H1 (cell line): Measurements from ENCODE around the gene CETN2. TPM values are rescaled to one million over a fixed set of nuclear protein-coding genes. Genes with fewer than 3 reads are reported as not detected.

ENCODE experiments used
- CTCF ChIA-PET: fragments of 300-600 bp; sonication (Branson Sonifier 250); formaldehyde crosslinking; loops from one replicate; lab custom pipeline; 2021; ENCODE audit not compliant: partially characterized antibody; lab: Charles Lee
- POLR2A ChIA-PET: fragments of 300-600 bp; sonication (Branson Sonifier 250); formaldehyde crosslinking; loops from one replicate; lab custom pipeline; 2021; ENCODE audit warnings: inconsistent platforms; ENCODE audit not compliant: partially characterized antibody; lab: Charles Lee
- DNase-seq, 2 experiments: peaks; one replicate each; pipeline versions ENCODE4 v3.0.0 to v3.0.0-alpha.2; 2010 to 2022; ENCODE audit warnings: low spot score in 2 of 2, low read depth in 1 of 2, mixed read lengths in 1 of 2
- FAIRE-seq: peaks from 2 replicates; lab custom pipeline; 2011; peaks lifted over from hg19 to GRCh38; lab: Jason Lieb, UNC
- H2AFZ ChIP-seq: 2 replicates; pipeline ENCODE4 v1.8.1; 2012; ENCODE audit warnings: low read length, inconsistent platforms
- H2AK5ac ChIP-seq: 2 replicates; pipeline ENCODE4 v1.6.1; 2013; ENCODE audit warnings: low read depth, low read length
- H2BK120ac ChIP-seq: replicated peaks from 2 replicates; pipeline ENCODE3; 2013; ENCODE audit warnings: low read depth, low read length, inconsistent platforms
- H2BK12ac ChIP-seq: 2 replicates; pipeline ENCODE4 v1.6.1; 2013; ENCODE audit warnings: low read depth, low read length
- H2BK15ac ChIP-seq: 2 replicates; pipeline ENCODE4 v1.6.1; 2013; ENCODE audit warnings: low read length
- H2BK20ac ChIP-seq: 2 replicates; pipeline ENCODE4 v1.6.1; 2013; ENCODE audit warnings: low read length
- H2BK5ac ChIP-seq: 2 replicates; pipeline ENCODE4 v1.6.1; 2013; ENCODE audit warnings: low read depth, low read length
- H3K14ac ChIP-seq: 2 replicates; pipeline ENCODE4 v1.6.1; 2013; ENCODE audit warnings: inconsistent platforms; ENCODE audit not compliant: insufficient read length
- H3K18ac ChIP-seq: 2 replicates; pipeline ENCODE4 v1.6.1; 2013; ENCODE audit warnings: low read length; ENCODE audit errors: extremely low read depth
- H3K23ac ChIP-seq: 2 replicates; pipeline ENCODE4 v1.6.1; 2013; ENCODE audit warnings: inconsistent platforms; ENCODE audit not compliant: insufficient read length
- H3K23me2 ChIP-seq: 2 replicates; pipeline ENCODE4 v1.6.1; 2013; ENCODE audit warnings: low read depth, low read length
- H3K27ac ChIP-seq: 2 replicates; pipeline ENCODE4 v1.6.1; 2011; ENCODE audit warnings: low read depth, low read length, inconsistent platforms
- H3K27me3 ChIP-seq, 4 experiments: replicated peaks in 1 of 4; 1 replicate in 1 of 4; 2 replicates in 3 of 4; pipeline versions ENCODE4 v1.6.1 to v1.8.1; 2011 to 2013; ENCODE audit warnings: low read length in 3 of 4, mild to moderate bottlenecking in 3 of 4, inconsistent platforms in 2 of 4, mixed read lengths in 2 of 4, moderate library complexity in 1 of 4; ENCODE audit not compliant: control insufficient read depth in 3 of 4, insufficient read depth in 3 of 4; ENCODE audit errors: extremely low read depth in 1 of 4
- H3K36me3 ChIP-seq, 4 experiments: 2 replicates each; pipeline versions ENCODE4 v1.6.1 to v1.8.1; 2011 to 2013; ENCODE audit warnings: mild to moderate bottlenecking in 4 of 4, low read length in 3 of 4, moderate library complexity in 2 of 4, control low read depth in 1 of 4, inconsistent platforms in 1 of 4; ENCODE audit not compliant: insufficient read depth in 4 of 4, control insufficient read depth in 2 of 4
- H3K4ac ChIP-seq: replicated peaks from 2 replicates; pipeline ENCODE3; 2013; ENCODE audit warnings: low read length, low read depth, mixed read lengths, inconsistent platforms; ENCODE audit not compliant: insufficient read length
- H3K4me1 ChIP-seq, 4 experiments: replicated peaks in 1 of 4; 1 replicate in 1 of 4; 2 replicates in 3 of 4; pipeline versions ENCODE4 v1.6.1 to v1.8.1; 2011 to 2013; ENCODE audit warnings: low read length in 3 of 4, inconsistent platforms in 2 of 4, mixed read lengths in 1 of 4; ENCODE audit not compliant: insufficient read depth in 4 of 4, control insufficient read depth in 3 of 4
- H3K4me2 ChIP-seq, 2 experiments: 2 replicates each; pipeline versions ENCODE4 v1.6.1 to v1.8.1; 2011 to 2013; ENCODE audit warnings: low read depth in 2 of 2, low read length in 2 of 2, control low read depth in 1 of 2, inconsistent platforms in 1 of 2, mild to moderate bottlenecking in 1 of 2; ENCODE audit not compliant: insufficient read depth in 1 of 2
- H3K4me3 ChIP-seq, 4 experiments: fragments of 200-600, 300-600 bp in 1 of 4; sonication (generic), shearing (Covaris generic), sonication (Bioruptor Twin) in 1 of 4; 2 replicates each; pipeline versions ENCODE4 v1.5.1 to v1.8.1; 2011 to 2016; ENCODE audit warnings: low read length in 4 of 4, low read depth in 3 of 4, control low read depth in 2 of 4, inconsistent platforms in 2 of 4, mild to moderate bottlenecking in 2 of 4, mixed read lengths in 1 of 4, moderate library complexity in 1 of 4; ENCODE audit not compliant: insufficient read depth in 2 of 4; ENCODE audit errors: extremely low read depth in 1 of 4
- H3K56ac ChIP-seq: replicated peaks from 2 replicates; pipeline ENCODE3; 2013; ENCODE audit warnings: low read depth, mild to moderate bottlenecking, mixed read lengths, low read length, inconsistent platforms; ENCODE audit not compliant: insufficient read length
- H3K79me1 ChIP-seq: 2 replicates; pipeline ENCODE4 v1.6.1; 2013; ENCODE audit warnings: low read depth, low read length, control low read depth
- H3K79me2 ChIP-seq, 2 experiments: 2 replicates each; pipeline versions ENCODE4 v1.6.1 to v1.8.1; 2012 to 2013; ENCODE audit warnings: low read length in 2 of 2, mild to moderate bottlenecking in 2 of 2, inconsistent platforms in 1 of 2; ENCODE audit not compliant: insufficient read depth in 2 of 2, control insufficient read depth in 1 of 2
- H3K9ac ChIP-seq, 4 experiments: replicated peaks in 1 of 4; 1 replicate in 1 of 4; 2 replicates in 3 of 4; pipeline versions ENCODE4 v1.6.1 to v1.8.1; 2011 to 2013; ENCODE audit warnings: low read depth in 3 of 4, low read length in 3 of 4, control low read depth in 2 of 4, mild to moderate bottlenecking in 2 of 4, moderate library complexity in 2 of 4, inconsistent platforms in 1 of 4; ENCODE audit errors: extremely low read depth in 1 of 4
- H3K9me3 ChIP-seq, 2 experiments: 2 replicates each; pipeline versions ENCODE4 v1.6.1 to v1.8.1; 2012 to 2013; ENCODE audit warnings: mild to moderate bottlenecking in 2 of 2, moderate library complexity in 2 of 2, control low read depth in 1 of 2, inconsistent platforms in 1 of 2, low read depth in 1 of 2, low read length in 1 of 2, mixed read lengths in 1 of 2; ENCODE audit not compliant: insufficient read depth in 2 of 2
- H4K20me1 ChIP-seq, 2 experiments: replicated peaks in 1 of 2; 2 replicates each; pipeline versions ENCODE3 to v1.8.1; 2011 to 2013; ENCODE audit warnings: inconsistent platforms in 2 of 2, low read length in 2 of 2, mild to moderate bottlenecking in 1 of 2; ENCODE audit not compliant: insufficient read depth in 2 of 2, control insufficient read depth in 1 of 2
- H4K5ac ChIP-seq: 2 replicates; pipeline ENCODE4 v1.6.1; 2013; ENCODE audit warnings: low read length, low read depth, mixed read lengths, inconsistent platforms; ENCODE audit not compliant: insufficient read length
- H4K8ac ChIP-seq: 2 replicates; pipeline ENCODE4 v1.8.0; 2013; ENCODE audit warnings: mild to moderate bottlenecking, moderate library complexity, low read length, inconsistent platforms; ENCODE audit not compliant: insufficient read depth; ENCODE audit errors: extremely low read depth
- H4K91ac ChIP-seq: replicated peaks from 2 replicates; pipeline ENCODE3; 2013; ENCODE audit warnings: low read length, mixed read lengths, inconsistent platforms; ENCODE audit not compliant: insufficient read length
- CHD2 ChIP-seq: IDR thresholded peaks from 2 replicates; pipeline ENCODE4 v1.6.1; 2012; ENCODE audit warnings: low read length, improper control_type of control experiment
- EP300 ChIP-seq, 2 experiments: IDR thresholded peaks; 1 replicate in 1 of 2; 2 replicates in 1 of 2; pipeline ENCODE4 v1.6.1; 2011 to 2012; ENCODE audit warnings: low read depth in 2 of 2, low read length in 2 of 2, mild to moderate bottlenecking in 2 of 2, borderline replicate concordance in 1 of 2, inconsistent platforms in 1 of 2, moderate library complexity in 1 of 2
- JUN ChIP-seq: IDR thresholded peaks from 2 replicates; pipeline ENCODE4 v1.6.1; 2011; ENCODE audit warnings: low read depth, mild to moderate bottlenecking, improper control_type of control experiment, low read length
- KDM1A ChIP-seq: fragments of 200-600, 300-600 bp; sonication (generic); IDR thresholded peaks from 2 replicates; pipeline ENCODE4 v1.7.1; 2016; ENCODE audit warnings: mild to moderate bottlenecking, low read length, borderline replicate concordance
- NANOG ChIP-seq: IDR thresholded peaks from 2 replicates; pipeline ENCODE4 v1.6.1; 2011; ENCODE audit warnings: low read length, low read depth, mild to moderate bottlenecking, inconsistent platforms; ENCODE audit not compliant: insufficient read depth, poor library complexity, severe bottlenecking
- NRF1 ChIP-seq: IDR thresholded peaks from 2 replicates; pipeline ENCODE4 v1.6.1; 2011; ENCODE audit warnings: mild to moderate bottlenecking, low read depth, low read length, improper control_type of control experiment
- POLR2A ChIP-seq, 2 experiments: IDR thresholded peaks; 1 replicate in 1 of 2; 2 replicates in 1 of 2; pipeline ENCODE4 v1.6.1; 2011; ENCODE audit warnings: low read depth in 2 of 2, low read length in 2 of 2, mild to moderate bottlenecking in 2 of 2; ENCODE audit errors: control extremely low read depth in 1 of 2
- RAD21 ChIP-seq, 2 experiments: IDR thresholded peaks in 1 of 2; conservative IDR thresholded peaks in 1 of 2; 2 replicates each; pipeline ENCODE4 v1.6.1; 2011; ENCODE audit warnings: low read depth in 2 of 2, low read length in 2 of 2, improper control_type of control experiment in 1 of 2, inconsistent platforms in 1 of 2, mild to moderate bottlenecking in 1 of 2, moderate library complexity in 1 of 2
- RBBP5 ChIP-seq: IDR thresholded peaks from 2 replicates; pipeline ENCODE4 v1.7.1; 2012; ENCODE audit warnings: low read depth, mild to moderate bottlenecking, inconsistent platforms, low read length, moderate library complexity, borderline replicate concordance
- SP1 ChIP-seq: IDR thresholded peaks from 2 replicates; pipeline ENCODE4 v1.6.1; 2011; ENCODE audit warnings: low read depth, low read length
- SP2 ChIP-seq: IDR thresholded peaks from 2 replicates; pipeline ENCODE4 v1.6.1; 2012; ENCODE audit warnings: mild to moderate bottlenecking, low read length, inconsistent platforms
- TBP ChIP-seq: IDR thresholded peaks from 2 replicates; pipeline ENCODE4 v1.6.1; 2011; ENCODE audit warnings: low read depth, low read length, improper control_type of control experiment
- TCF12 ChIP-seq: IDR thresholded peaks from 2 replicates; pipeline ENCODE4 v1.6.1; 2011; ENCODE audit warnings: low read depth, mild to moderate bottlenecking, low read length
- WGBS, 2 experiments: shearing (Covaris generic) in 1 of 2; methylation state at CpG; one replicate each; pipeline versions ENCODE4 v1.1.6 to v1.1.7; 2013 to 2015; ENCODE audit warnings: low lambda C conversion rate in 2 of 2, mixed read lengths in 2 of 2, inconsistent platforms in 1 of 2, low coverage in 1 of 2, missing lambda C conversion rate in 1 of 2; ENCODE audit not compliant: insufficient replicate concordance in 2 of 2, insufficient coverage in 1 of 2, insufficient read length in 1 of 2; ENCODE audit errors: extremely low coverage in 1 of 2, missing lambda C conversion rate in 1 of 2; 5-methylcytosine and 5-hydroxymethylcytosine counted together
- polyA plus RNA-seq, 7 experiments: library from polyadenylated mRNA; depleted of rRNA in 3 of 7; stranded (reverse) in 5 of 7; unstranded in 2 of 7; fragments of >200 nt in 5 of 7; fragments of 200-250 nt in 2 of 7; gene quantifications; 1 replicate in 5 of 7; 2 replicates in 1 of 7; 4 replicates in 1 of 7; pipeline versions ENCODE4 v1.2.1 to v1.2.3, GENCODE V29; 2011 to 2013; ENCODE audit warnings: missing spikeins in 2 of 7, mixed read lengths in 2 of 7
- total RNA-seq: library from RNA; stranded (reverse); fragmentation: NEBNext Ultra II Directional; extraction: Animal tissue kit (Norgen Biotek cat#: 25700); gene quantifications from 2 replicates; pipeline ENCODE4 v1.2.1, GENCODE V29; 2021

CETN2 gene
- total and polyA plus RNA-seq, 2 of the 8 experiments (the other 6 are each of a cell fraction or from before 2014, with no cell fraction given) = 13.1 to 24.3 TPM

DNA sequence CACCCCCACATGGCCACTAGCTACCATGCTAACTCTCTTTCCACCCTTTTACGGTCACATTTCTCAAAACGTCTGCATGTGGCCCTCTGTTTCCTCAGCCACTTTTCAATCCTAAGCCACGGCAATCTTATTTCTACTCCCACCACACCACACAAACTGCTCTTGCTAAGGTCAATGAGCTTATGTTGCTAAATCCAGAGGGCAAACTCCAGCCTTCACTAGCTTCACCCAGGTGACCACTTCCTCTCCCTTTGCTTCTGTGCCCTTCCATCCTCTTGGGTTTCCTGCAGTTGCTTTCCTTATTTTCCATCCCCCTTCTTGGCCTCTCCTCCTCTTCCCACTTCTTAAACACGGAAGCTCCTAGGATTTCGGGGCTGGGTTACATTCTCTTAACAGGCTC is 16.5 kb downstream of the CETN2 start:
- H2BK15ac ChIP-seq = no peak overlapping the region
- H2AFZ ChIP-seq = no peak overlapping the region
- H2AK5ac ChIP-seq = no peak overlapping the region
- no peaks in the 10 kb centered on the region for H3K36me3 ChIP-seq
- CTCF ChIA-PET = interaction anchor here (0.8 to 1.8 kb wide), 3 partner anchors 156 to 1088 kb away, joined by 3 to 4 read pairs (median 4); no protein-coding TSS in a partner anchor
- POLR2A ChIA-PET = no interaction called here
- DNase-seq (no peak), FAIRE-seq (no peak)
- WGBS, 2 experiments = 91% methylated on average over 5 of the region's 5 CpGs; no CpG with 5 or more reads in 1 of the 2 experiments
- no peak overlapping the region for H2BK120ac ChIP-seq
- H4K5ac ChIP-seq = no peak overlapping the region
- H4K91ac ChIP-seq = no peak overlapping the region
- H3K23ac ChIP-seq = no peak overlapping the region
- H3K23me2 ChIP-seq = no peaks in the 10 kb centered on the region
- no peak overlapping the region for H2BK12ac ChIP-seq
- no peaks in the 10 kb centered on the region for H3K79me1 ChIP-seq
- H3K9me3 ChIP-seq = no peaks in the 10 kb centered on the region
- H2BK5ac ChIP-seq = no peak overlapping the region
- H2BK20ac ChIP-seq = no peak overlapping the region
- H4K8ac ChIP-seq = no peak overlapping the region
- H3K4ac ChIP-seq = no peak overlapping the region
- H3K4me1 ChIP-seq = no peaks in the 10 kb centered on the region
- no peaks in the 10 kb centered on the region for H3K27me3 ChIP-seq
- no peak overlapping the region for H3K4me2 ChIP-seq
- H4K20me1 ChIP-seq = no peaks in the 10 kb centered on the region
- no peak overlapping the region for H3K56ac ChIP-seq
- no peaks in the 10 kb centered on the region for H3K79me2 ChIP-seq
- H3K27ac ChIP-seq = no peak overlapping the region
- no peak overlapping the region for H3K14ac ChIP-seq
- no peak overlapping the region for H3K18ac ChIP-seq
- no peak overlapping the region for H3K4me3 ChIP-seq
- H3K9ac ChIP-seq = no peak overlapping the region
- TF ChIP-seq RAD21 (IDR thresholded peaks at IDR 0.05 in 1 of 2, conservative IDR thresholded peaks at IDR 0.05 in 1 of 2; ENCODE audit: low read depth in 2 of 2, low read length in 2 of 2) = no peak
- TF ChIP-seq CHD2 = no peak
- no peak for TF ChIP-seq JUN
- TF ChIP-seq SP2 = no peak
- TF ChIP-seq NRF1 = no peak
- TF ChIP-seq KDM1A = no peak
- TF ChIP-seq SP1 = no peak
- no peak for TF ChIP-seq EP300 (IDR thresholded peaks at IDR 0.05; ENCODE audit: borderline replicate concordance in 1 of 2, low read depth in 2 of 2, low read length in 2 of 2)
- TF ChIP-seq NANOG = no peak
- no peak for TF ChIP-seq RBBP5
- TF ChIP-seq POLR2A (IDR thresholded peaks at IDR 0.05; ENCODE audit: control extremely low read depth in 1 of 2, low read depth in 2 of 2, low read length in 2 of 2) = no peak
- TF ChIP-seq TBP = no peak
- no peak for TF ChIP-seq TCF12
